ENCODE measurements around the gene CREBBP.

Gene CREBBP

DNA sequence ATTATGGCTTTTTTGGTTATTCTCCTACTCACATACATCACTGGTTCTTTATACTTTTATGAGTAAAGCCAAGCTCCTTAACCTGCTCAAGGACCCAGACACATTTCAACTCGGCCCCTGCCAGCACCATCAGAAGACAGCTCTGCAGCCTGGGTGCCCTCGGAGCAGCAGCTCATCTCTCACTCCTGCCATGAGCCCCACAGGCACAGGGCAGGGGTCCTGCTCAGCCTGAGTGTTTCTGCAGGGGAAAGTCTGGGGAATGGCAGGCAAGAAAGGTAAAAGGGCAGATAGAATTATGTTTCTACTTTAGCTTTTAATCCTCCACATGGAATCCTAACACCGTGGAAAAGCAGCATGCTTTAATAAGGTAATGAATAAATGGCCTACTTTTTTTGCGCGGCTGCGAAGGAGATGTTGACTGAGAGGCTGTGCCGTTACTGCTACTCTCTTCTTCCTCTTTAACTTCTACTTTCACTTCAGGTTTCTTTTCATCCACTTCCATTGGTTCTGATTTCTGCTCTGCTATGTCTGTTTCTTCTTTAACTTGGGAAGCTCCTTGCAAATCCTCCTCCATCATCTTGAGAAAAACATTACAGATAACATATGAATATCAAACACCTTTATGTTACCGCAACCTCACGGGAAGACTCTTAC lies 113.1 kb downstream of the CREBBP start:
- DNase-seq (ENCODE audit: low read depth) = no peak

DNA sequence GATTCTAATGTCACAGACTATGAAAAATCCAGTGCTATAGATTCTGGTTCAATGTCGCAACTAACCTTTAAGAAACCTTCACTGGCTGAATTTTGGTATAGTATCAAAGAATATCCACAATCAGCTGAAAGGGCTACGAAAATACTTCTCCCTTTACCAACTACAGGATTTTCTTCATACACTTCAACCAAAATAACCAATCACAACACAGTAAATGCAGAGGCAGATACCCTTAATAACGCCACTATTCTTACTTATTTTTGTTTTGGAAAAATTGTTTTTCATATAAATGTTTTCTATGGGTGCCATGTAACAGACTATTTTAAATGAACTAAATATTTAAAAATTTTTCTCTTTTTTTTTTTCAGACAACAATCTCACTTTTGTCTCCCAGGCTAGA lies 114.3 kb downstream of the CREBBP start:
- DNase-seq (ENCODE audit: low read depth) = no peak

DNA sequence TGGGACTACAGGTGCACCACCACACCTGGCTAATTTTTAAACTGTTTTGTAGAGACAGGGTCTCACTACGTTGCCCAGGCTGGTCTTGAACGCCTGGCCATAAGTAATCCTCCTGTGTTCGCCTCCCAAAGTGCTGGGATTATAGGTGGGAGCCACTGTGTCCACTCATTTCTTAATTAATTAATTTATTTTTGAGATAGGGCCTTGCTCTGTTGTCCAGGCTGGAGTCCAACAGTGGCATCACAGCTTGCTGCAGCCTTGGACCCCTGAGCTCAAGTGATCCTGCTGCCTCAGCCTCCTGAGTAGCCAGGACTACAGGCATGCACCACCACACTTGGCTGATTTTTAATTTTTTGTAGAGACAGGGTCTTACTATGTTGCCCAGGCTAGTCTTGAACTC lies 116.1 kb downstream of the CREBBP start:
- no peak for DNase-seq (ENCODE audit: low read depth)

GRCh38 chr16:3762107-3762750 lies 118.3 kb downstream of the CREBBP start:
- DNase-seq (ENCODE audit: low read depth) = no peak

GRCh38 chr16:3761375-3762106 lies 119.0 kb downstream of the CREBBP start:
- no peak for DNase-seq (ENCODE audit: low read depth)

GRCh38 chr16:3760518-3760917 lies 120.0 kb downstream of the CREBBP start:
- no peak for DNase-seq (ENCODE audit: low read depth)

DNA sequence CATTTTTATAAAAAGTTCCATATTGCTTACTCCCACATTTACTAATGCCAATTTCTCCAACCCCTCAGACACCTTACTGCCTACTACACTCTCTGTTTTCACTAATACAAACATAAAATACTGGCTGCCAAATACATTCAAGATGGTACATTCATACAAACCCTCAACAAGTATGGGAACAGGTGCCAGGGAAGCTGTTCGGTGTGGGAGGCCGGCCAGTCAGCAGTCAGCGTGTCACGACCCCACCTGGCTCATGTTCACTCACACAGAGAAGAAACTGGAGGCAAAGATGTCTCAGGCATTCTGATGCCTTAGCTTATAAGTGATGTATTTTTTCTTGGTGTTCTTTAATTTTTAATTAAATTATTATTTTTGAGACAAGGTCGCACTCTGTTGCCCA lies 120.8 kb downstream of the CREBBP start:
- DNase-seq (ENCODE audit: low read depth) = no peak

- no peak for DNase-seq (ENCODE audit: low read depth)
These were observed 124.4 kb downstream of the CREBBP start for GRCh38 chr16:3756113-3756512.

- no peak for DNase-seq (ENCODE audit: low read depth)
These were observed 125.3 kb downstream of the CREBBP start for GRCh38 chr16:3755249-3755648.

- DNase-seq (ENCODE audit: low read depth) = no peak
These were observed 125.7 kb downstream of the CREBBP start for GRCh38 chr16:3754772-3755171.

DNA sequence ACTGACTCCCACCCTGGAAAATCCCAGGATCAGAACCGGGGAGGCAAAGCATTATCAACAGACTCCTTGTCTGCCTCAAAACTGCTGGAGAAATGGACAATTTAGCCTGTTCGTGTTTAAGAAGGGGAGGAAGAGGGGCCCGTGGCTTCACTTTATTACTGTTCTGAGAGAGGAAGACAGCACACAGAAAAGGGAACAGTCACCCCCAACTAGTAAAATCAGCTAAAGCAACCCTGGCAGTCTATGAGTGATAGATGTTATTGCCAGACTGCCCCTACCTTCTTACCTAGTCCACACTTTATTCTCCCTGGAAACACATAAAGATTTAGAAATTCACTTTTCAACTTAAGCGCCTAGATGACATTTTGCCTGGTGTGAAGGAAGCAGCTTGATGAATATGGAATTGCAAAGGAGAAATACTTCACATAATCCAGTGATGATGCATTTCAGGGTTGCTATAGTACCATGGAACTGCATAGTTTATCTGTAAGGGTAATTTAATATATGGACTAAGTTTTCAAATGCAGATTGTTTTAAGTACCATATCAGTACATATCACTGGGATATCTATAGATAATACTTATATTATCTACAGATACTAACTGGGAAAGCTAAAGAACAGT lies 126.3 kb downstream of the CREBBP start:
- DNase-seq (ENCODE audit: low read depth) = no peak

DNA sequence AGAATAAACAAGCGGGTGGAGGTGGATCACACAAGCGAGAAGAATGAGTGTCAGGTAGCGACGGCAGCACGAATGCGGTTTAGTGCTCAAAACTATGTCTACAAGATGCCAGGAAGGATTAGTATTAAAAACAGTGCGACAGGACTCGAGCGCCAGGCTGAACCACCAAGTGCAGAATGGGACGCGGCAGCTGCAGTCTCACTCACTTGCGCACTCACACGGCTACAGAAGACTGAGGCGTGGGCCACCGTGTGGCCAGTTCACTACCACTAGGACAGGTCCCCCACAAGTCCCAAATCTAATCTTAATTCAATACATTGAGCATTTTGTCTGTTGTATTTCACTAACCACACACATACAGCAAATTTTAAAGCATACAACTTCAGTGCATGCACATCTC lies 127.5 kb downstream of the CREBBP start:
- DNase-seq (ENCODE audit: low read depth) = no peak

DNA sequence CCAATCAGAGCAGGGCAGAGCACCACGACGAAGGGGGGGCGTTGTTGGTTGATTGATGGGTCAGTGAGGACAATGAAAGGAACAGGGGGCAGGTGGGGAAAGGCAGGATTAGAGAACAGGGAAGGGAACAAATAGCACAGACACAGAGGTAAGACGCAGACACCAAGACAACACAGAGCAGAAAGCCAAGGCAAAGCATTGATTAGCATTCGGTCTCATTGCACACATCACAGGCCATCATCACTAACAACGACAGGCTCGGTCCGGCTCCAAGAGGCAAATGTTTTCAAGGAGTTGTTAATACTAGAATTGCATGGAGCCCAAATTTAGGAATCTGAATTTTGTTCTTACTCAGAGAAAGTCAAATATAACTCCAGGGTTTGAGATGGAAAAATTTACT lies 128.6 kb downstream of the CREBBP start:
- no peak for DNase-seq (ENCODE audit: low read depth)

DNA sequence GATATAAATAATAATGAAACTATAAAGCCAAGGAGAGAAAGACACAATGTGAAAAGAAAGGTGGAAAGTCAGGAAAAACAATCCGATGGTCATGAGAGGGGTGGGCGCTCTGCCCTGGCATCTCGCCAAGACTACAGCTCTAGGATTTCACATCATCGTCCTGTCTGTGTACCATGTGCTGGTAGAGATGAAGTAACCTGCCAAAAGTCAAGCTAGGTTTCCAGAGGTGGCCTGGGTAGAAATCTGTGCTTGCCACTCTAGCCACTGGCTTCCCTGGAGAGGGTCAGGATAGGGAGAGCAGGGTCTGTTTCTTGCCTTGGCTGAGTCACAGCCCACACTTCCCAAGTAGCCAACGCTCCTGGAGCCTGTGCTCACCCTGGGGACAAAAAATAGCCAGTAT lies 132.2 kb downstream of the CREBBP start:
- no peak for DNase-seq (ENCODE audit: low read depth)

GRCh38 chr16:3745751-3746355 lies 134.7 kb downstream of the CREBBP start:
- no peak for DNase-seq (ENCODE audit: low read depth)

DNA sequence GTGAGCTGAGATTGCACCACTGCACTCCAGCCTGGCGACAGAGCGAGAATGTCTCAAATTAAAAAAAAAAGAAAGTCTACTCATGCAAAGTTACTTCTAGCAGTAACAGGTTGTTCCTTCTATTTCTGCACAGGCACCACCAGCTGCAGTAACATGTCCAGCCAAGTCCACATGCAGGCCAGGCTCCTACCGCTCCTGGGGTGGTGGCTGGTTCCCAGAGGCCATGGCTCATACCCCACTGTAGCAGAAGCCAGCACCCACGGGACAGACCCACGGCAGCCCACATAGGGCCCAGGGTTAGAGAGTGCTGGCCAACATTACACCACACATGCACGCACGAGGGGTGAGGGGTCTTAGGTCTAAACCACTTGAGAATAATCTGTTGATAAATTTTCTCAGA lies 136.5 kb downstream of the CREBBP start:
- DNase-seq (ENCODE audit: low read depth) = no peak

DNA sequence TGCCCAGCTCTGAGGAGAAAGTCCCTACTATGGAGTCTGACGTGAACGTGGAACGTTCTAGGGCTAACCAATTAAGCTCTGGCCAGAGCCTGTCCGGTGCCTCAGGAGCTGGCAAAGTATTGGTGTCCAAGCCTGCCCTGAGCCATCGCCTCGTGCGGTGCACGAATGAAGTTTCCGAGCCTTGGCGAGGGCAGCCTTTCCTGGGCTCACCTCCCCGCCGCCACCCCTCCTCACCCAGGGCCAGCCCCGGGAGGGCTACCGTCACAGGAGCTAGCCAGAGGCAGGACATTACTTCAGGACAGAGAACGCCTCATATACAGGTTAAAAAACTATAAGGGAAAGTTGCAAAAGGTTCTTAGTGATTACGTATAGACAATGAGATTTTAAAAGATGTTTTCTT lies 139.6 kb downstream of the CREBBP start:
- no peak for DNase-seq (ENCODE audit: low read depth)

GRCh38 chr16:3740186-3740585 lies 140.3 kb downstream of the CREBBP start:
- DNase-seq (ENCODE audit: low read depth) = no peak

- DNase-seq (ENCODE audit: low read depth) = no peak
These were observed 140.9 kb downstream of the CREBBP start for GRCh38 chr16:3739636-3740035.

DNA sequence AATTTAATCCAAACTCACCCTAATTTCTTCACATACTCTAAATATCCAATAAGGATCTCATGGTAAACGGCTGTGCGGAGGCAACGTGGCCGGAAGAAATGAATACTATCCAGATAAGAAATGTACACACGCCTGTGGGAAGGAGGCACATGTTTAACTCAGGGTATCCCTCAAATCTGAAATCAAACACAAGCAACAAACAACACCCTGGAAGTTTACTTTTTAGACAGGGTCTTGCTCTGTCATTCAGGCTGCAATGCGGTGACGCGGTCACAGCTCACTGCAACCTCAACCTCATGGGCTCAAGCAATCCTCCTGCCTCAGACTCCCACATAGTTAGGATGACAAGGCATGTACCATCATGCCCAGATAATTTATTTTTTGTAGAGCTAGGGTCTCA lies 142.0 kb downstream of the CREBBP start:
- DNase-seq (ENCODE audit: low read depth) = no peak

DNA sequence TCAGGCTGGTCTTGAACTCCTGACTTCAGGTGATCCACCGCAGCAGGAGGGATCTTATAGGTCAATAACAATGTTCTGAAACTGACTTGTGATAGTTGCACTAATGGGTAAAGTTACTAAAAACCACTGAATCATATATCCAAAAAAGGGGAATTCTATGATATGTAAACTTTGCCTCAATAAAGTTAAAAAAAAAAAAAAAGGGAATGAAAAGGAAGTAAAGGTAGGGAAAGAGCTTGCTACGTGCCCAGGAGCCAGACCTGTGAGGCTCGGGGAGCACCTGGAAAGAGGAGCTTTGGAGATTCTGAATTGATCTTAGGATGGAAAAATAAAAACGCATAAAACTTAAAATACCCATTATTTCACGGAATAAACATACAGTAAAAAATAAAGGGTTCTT lies 142.4 kb downstream of the CREBBP start:
- DNase-seq (ENCODE audit: low read depth) = no peak

- DNase-seq (ENCODE audit: low read depth) = no peak
These were observed 143.3 kb downstream of the CREBBP start for GRCh38 chr16:3737181-3737580.

DNA sequence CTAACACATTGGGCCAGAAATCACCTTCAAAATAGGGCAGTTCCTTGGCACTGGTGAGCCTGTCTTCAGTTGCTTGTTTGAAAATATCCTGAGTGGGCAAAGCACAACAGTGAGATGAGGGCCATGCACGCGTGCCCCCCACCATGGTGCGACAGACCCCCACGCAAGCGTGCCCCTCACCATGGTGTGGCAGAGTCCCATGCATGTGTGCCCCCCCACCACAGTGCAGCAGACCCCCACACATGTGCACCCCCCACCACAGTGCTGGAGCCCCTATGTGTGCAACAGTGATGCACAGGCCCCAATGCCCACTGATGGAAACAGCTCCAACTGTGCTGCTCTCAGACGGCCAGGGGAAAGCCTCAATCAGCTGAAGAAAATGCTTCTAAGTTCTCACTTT lies 144.4 kb downstream of the CREBBP start:
- DNase-seq (ENCODE audit: low read depth) = no peak

All from CMK (cell line).